ENCODE data around the gene PGAM2. TPM values are rescaled to one million over a fixed set of nuclear protein-coding genes. Genes with fewer than 3 reads are reported as not detected.
A peak's percentile ranks its signal among the peaks of the same experiment; 100 is the strongest.

PGAM2 gene
- total and polyA plus RNA-seq, 2 of the 4 experiments (the other 2 are of a cell fraction) = not detected

- in situ Hi-C loops (cut with MboI; ENCODE audit: low sequenced_read_pairs) = no loop called here
- no peaks in the 10 kb centered on the region for H3K27me3 ChIP-seq (ENCODE audit: control insufficient read depth, insufficient read depth, low read length)
- no peak overlapping the region for H3K4me3 ChIP-seq (ENCODE audit: insufficient read depth, low read depth, low read length)
- H3K56ac ChIP-seq (ENCODE audit: extremely low read depth, insufficient read depth, low read length) = no peak overlapping the region
- no peak overlapping the region for H2BK15ac ChIP-seq (ENCODE audit: low read depth, low read length)
- DNase-seq (no peak), ATAC-seq (ENCODE audit: low read depth) (no peak)
- H3K4me2 ChIP-seq (ENCODE audit: low read depth, low read length) = no peak overlapping the region
- no peak overlapping the region for H3K14ac ChIP-seq (replicated peaks; ENCODE audit: low read depth, low read length)
- dilution Hi-C loops (cut with HindIII; ENCODE audit: low sequenced_read_pairs, unreplicated experiment) = no loop called here
- H3K9me1 ChIP-seq (ENCODE audit: insufficient read depth, low read length) = no peaks in the 10 kb centered on the region; the same call in 1 of the 2 replicates
- BruUV-seq (replicated peaks) = no TSS peak
- peak overlapping the region; percentile 40 for H2BK5ac ChIP-seq (ENCODE audit: low read depth, low read length, poor library complexity, severe bottlenecking)
- ChIA-PET CTCF (no interaction called here), POLR2A (ENCODE audit: unreplicated experiment) (no interaction called here)
- H2AK5ac ChIP-seq (ENCODE audit: low read depth, low read length) = peak overlapping the region; percentile 39; the same call in 1 of the 2 replicates
- H4K8ac ChIP-seq (ENCODE audit: low read depth in 2 of 2, low read length in 2 of 2) = 0 out of 4 replicates have a peak overlapping the region, but pooled peaks of 1 of the 2 experiments have one; percentile 56
- H3K9ac ChIP-seq (ENCODE audit: low read depth, low read length) = no peak overlapping the region
- peak overlapping the region; percentile 72 for H2AFZ ChIP-seq (replicated peaks; ENCODE audit: low read length, poor library complexity)
- TF ChIP-seq USF2 (IDR thresholded peaks at IDR 0.05; ENCODE audit: low read depth, low read length) = no peak
- no peak overlapping the region for H3K18ac ChIP-seq (ENCODE audit: low read depth, low read length)
- peaks cover 0 to 9% of the 10 kb centered on the region in 2 experiments; a peak in 1 of 4 replicates for H3K79me1 ChIP-seq (ENCODE audit: low read depth in 1 of 2, low read length in 2 of 2)
- intact Hi-C loops (cut with micrococcal nuclease) = no loop called here
- H2BK120ac ChIP-seq (ENCODE audit: low read depth, low read length) = 0 out of 2 replicates have a peak overlapping the region, but pooled peaks have one; percentile 13
- no peak overlapping the region for H3K23ac ChIP-seq (ENCODE audit: low read depth, low read length)
- H3K36me3 ChIP-seq (ENCODE audit: control insufficient read depth, insufficient read depth, low read length) = peaks cover 52% of the 10 kb centered on the region
- H2BK20ac ChIP-seq (ENCODE audit: low read depth, low read length) = no peak overlapping the region
- H3K4me1 ChIP-seq (ENCODE audit: control insufficient read depth, insufficient read depth, low read length) = peaks cover 10% of the 10 kb centered on the region
- no peak overlapping the region; the same call in 1 of the 2 replicates for H3K27ac ChIP-seq (ENCODE audit: insufficient read depth, low read length)
- no peaks in the 10 kb centered on the region for H3K9me3 ChIP-seq (ENCODE audit: control insufficient read depth, insufficient read depth, low read length)
- 91% methylated on average over 4 of the region's 13 CpGs; no CpG with 5 or more reads in 1 of the 2 experiments for WGBS, 2 experiments (ENCODE audit: extremely low coverage in 2 of 2, insufficient read length in 1 of 2)
- peak overlapping the region; percentile 75 for H2AK9ac ChIP-seq (replicated peaks; ENCODE audit: low read depth, low read length, poor library complexity)
- H4K91ac ChIP-seq (ENCODE audit: insufficient read depth, low read depth, low read length) = no peak overlapping the region
- H3K4ac ChIP-seq (ENCODE audit: low read depth, low read length) = 0 out of 2 replicates have a peak overlapping the region, but pooled peaks have one; percentile 23
- no peaks in the 10 kb centered on the region for H4K20me1 ChIP-seq (ENCODE audit: insufficient read depth, low read length)
- H4K5ac ChIP-seq (ENCODE audit: low read depth, low read length) = no peak overlapping the region
These were observed 9.0 kb upstream of the PGAM2 start for GRCh38 chr7:44074349-44074695.
